Ishikawa (cell line): ENCODE results near the gene CA12.

Experiments used
- CEBPB ChIP-seq: IDR thresholded peaks from 2 replicates; pipeline ENCODE4 v1.6.1; 2012
- CREB1 ChIP-seq: IDR thresholded peaks from 2 replicates; pipeline ENCODE4 v1.6.1; 2012; ENCODE audit warnings: low read depth
- EP300 ChIP-seq: IDR thresholded peaks from 2 replicates; pipeline ENCODE4 v1.6.1; 2012; ENCODE audit warnings: borderline replicate concordance
- FOXM1 ChIP-seq: IDR thresholded peaks from 2 replicates; pipeline ENCODE4 v1.6.1; 2012; ENCODE audit warnings: low read depth, borderline replicate concordance
- NFIC ChIP-seq: IDR thresholded peaks from 2 replicates; pipeline ENCODE4 v1.6.1; 2012
- RAD21 ChIP-seq: IDR thresholded peaks from 2 replicates; pipeline ENCODE4 v1.6.1; 2012; ENCODE audit warnings: low read depth
- TAF1 ChIP-seq: IDR thresholded peaks from 2 replicates; pipeline ENCODE4 v1.6.1; 2012; ENCODE audit warnings: low read depth, mild to moderate bottlenecking
- TCF12 ChIP-seq: IDR thresholded peaks from 2 replicates; pipeline ENCODE4 v1.6.1; 2012; ENCODE audit warnings: low read depth
- TEAD4 ChIP-seq: IDR thresholded peaks from 2 replicates; pipeline ENCODE4 v1.6.1; 2012
- ZBTB7A ChIP-seq: IDR thresholded peaks from 2 replicates; pipeline ENCODE4 v1.6.1; 2012; ENCODE audit warnings: low read depth
- TF ChIP-seq, protein P1 (sequence below): IDR thresholded peaks from 2 replicates; pipeline ENCODE4 v1.6.1; 2012
- TF ChIP-seq, protein P2 (sequence below): IDR thresholded peaks from 2 replicates; pipeline ENCODE4 v1.6.1; 2012; ENCODE audit warnings: low read depth, mild to moderate bottlenecking
- TF ChIP-seq, protein P3 (sequence below): IDR thresholded peaks from 2 replicates; pipeline ENCODE4 v1.6.1; 2012

The CA12 gene

DNA sequence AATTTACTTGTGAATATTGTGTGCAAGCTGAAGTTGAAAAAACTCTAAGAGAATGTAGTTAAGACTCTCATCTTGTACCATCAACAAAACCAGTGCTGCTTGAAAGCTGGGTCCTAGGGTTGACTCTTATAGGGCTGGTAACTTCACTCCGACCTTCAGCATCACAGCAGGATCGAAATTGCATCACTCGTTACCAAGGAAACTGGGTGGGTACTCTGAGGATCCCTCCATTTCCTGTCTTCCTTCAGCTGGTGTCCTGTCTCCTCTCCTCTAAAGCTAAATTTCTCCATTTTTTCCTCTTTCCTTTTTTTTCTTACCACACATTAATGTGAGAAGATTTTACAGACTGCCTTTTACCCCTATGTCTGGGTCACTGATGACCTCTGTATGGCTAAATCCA lies 107.2 kb downstream of the CA12 start:
- TF ChIP-seq, protein P1, sequence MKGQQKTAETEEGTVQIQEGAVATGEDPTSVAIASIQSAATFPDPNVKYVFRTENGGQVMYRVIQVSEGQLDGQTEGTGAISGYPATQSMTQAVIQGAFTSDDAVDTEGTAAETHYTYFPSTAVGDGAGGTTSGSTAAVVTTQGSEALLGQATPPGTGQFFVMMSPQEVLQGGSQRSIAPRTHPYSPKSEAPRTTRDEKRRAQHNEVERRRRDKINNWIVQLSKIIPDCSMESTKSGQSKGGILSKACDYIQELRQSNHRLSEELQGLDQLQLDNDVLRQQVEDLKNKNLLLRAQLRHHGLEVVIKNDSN: no peak
- TF ChIP-seq FOXM1 (no peak), TAF1 (no peak), TCF12 (no peak), CREB1 (no peak), EP300 (no peak), CEBPB (no peak), RAD21 (no peak), TEAD4 (no peak), ZBTB7A (no peak), NFIC (no peak)
- TF ChIP-seq, protein P2, sequence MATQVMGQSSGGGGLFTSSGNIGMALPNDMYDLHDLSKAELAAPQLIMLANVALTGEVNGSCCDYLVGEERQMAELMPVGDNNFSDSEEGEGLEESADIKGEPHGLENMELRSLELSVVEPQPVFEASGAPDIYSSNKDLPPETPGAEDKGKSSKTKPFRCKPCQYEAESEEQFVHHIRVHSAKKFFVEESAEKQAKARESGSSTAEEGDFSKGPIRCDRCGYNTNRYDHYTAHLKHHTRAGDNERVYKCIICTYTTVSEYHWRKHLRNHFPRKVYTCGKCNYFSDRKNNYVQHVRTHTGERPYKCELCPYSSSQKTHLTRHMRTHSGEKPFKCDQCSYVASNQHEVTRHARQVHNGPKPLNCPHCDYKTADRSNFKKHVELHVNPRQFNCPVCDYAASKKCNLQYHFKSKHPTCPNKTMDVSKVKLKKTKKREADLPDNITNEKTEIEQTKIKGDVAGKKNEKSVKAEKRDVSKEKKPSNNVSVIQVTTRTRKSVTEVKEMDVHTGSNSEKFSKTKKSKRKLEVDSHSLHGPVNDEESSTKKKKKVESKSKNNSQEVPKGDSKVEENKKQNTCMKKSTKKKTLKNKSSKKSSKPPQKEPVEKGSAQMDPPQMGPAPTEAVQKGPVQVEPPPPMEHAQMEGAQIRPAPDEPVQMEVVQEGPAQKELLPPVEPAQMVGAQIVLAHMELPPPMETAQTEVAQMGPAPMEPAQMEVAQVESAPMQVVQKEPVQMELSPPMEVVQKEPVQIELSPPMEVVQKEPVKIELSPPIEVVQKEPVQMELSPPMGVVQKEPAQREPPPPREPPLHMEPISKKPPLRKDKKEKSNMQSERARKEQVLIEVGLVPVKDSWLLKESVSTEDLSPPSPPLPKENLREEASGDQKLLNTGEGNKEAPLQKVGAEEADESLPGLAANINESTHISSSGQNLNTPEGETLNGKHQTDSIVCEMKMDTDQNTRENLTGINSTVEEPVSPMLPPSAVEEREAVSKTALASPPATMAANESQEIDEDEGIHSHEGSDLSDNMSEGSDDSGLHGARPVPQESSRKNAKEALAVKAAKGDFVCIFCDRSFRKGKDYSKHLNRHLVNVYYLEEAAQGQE: no peak
- TF ChIP-seq, protein P3, sequence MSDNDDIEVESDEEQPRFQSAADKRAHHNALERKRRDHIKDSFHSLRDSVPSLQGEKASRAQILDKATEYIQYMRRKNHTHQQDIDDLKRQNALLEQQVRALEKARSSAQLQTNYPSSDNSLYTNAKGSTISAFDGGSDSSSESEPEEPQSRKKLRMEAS: no peak
